Left lung (tissue), 10 donors: ENCODE data around the gene DNM3. TPM values are rescaled to one million over a fixed set of nuclear protein-coding genes. Genes with fewer than 3 reads are reported as not detected.

Experiments used
- ATAC-seq: fragments of 200-7000 bp; cut with Tn5 transposase; one replicate; pipeline ENCODE4 v1.9.1; 2020; ENCODE audit warnings: moderate library complexity
- DNase-seq, 4 donors: peaks; one replicate each; pipeline ENCODE4 v3.0.0-alpha.2; 2013 to 2020
- H3K27ac ChIP-seq, 2 donors: fragments of 200-600 bp; sonication (generic) in 1 of 2; one replicate each; pipeline versions ENCODE4 v1.5.0 to v1.8.0; 2020 to 2021
- H3K27me3 ChIP-seq, 2 donors: fragments of 200-600 bp; sonication (generic) in 1 of 2; one replicate each; pipeline versions ENCODE4 v1.5.0 to v1.8.0; 2020 to 2021
- H3K36me3 ChIP-seq, 2 donors: fragments of 200-600 bp; sonication (generic) in 1 of 2; one replicate each; pipeline versions ENCODE4 v1.5.0 to v1.8.0; 2020 to 2021
- H3K4me1 ChIP-seq, 2 donors: fragments of 200-600 bp; one replicate each; pipeline ENCODE4 v1.8.0; 2021
- H3K4me3 ChIP-seq, 2 donors: fragments of 200-600 bp; sonication (generic) in 1 of 2; one replicate each; pipeline versions ENCODE4 v1.5.0 to v1.8.0; 2020 to 2021; ENCODE audit warnings: mild to moderate bottlenecking in 1 of 2
- H3K9me3 ChIP-seq, 2 donors: fragments of 200-600 bp; sonication (generic) in 1 of 2; one replicate each; pipeline versions ENCODE4 v1.5.0 to v1.8.0; 2020 to 2021
- intact Hi-C, 2 donors: fragments of 100-400 bp; cut with DNase I; formaldehyde crosslinking; loops; one replicate each; pipeline versions ENCODE4 v1.11.2 to v1.14.2; 2022
- polyA plus RNA-seq, 6 donors: library from polyadenylated mRNA; unstranded; fragments of 120-200 nt; gene quantifications; one replicate each; pipeline ENCODE4 v1.2.1, GENCODE V29; 2013; ENCODE audit not compliant: insufficient read length in 6 of 6
- total RNA-seq, 2 donors: library from RNA; stranded (reverse); fragmentation: NEBNext Ultra II Directional; extraction: Animal tissue kit (Norgen Biotek cat#: 25700); gene quantifications; one replicate each; pipeline ENCODE4 v1.2.1, GENCODE V29; 2021
- TF ChIP-seq, protein P1 (sequence below), 2 donors: fragments of 200-600 bp; sonication (generic) in 1 of 2; IDR thresholded peaks; one replicate each; pipeline versions ENCODE4 v1.5.0 to v1.8.0; 2021; ENCODE audit warnings: antibody characterized with exemption in 2 of 2
- donor health status: DM: no; HTN: yes; CAD: no.
- donor health status: DM: no; HTN: no; CAD: no.

Gene DNM3
- total and polyA plus RNA-seq, 8 donors = 5.2 to 7.7 (median 6.3) TPM

- Histone ChIP-seq H3K36me3 (no peaks in the 10 kb centered on the region), H3K27ac (peak overlapping the region; percentile 62 to 91), H3K4me3 (peak overlapping the region; percentile 16 to 32), H3K27me3 (no peaks in the 10 kb centered on the region), H3K9me3 (no peaks in the 10 kb centered on the region), H3K4me1 (no peaks in the 10 kb centered on the region)
- peak; percentile 16 for ATAC-seq
- DNase-seq = peak in 1 of 4 donors; percentile 55
- intact Hi-C loops = no loop called here
- TF ChIP-seq, protein P1, sequence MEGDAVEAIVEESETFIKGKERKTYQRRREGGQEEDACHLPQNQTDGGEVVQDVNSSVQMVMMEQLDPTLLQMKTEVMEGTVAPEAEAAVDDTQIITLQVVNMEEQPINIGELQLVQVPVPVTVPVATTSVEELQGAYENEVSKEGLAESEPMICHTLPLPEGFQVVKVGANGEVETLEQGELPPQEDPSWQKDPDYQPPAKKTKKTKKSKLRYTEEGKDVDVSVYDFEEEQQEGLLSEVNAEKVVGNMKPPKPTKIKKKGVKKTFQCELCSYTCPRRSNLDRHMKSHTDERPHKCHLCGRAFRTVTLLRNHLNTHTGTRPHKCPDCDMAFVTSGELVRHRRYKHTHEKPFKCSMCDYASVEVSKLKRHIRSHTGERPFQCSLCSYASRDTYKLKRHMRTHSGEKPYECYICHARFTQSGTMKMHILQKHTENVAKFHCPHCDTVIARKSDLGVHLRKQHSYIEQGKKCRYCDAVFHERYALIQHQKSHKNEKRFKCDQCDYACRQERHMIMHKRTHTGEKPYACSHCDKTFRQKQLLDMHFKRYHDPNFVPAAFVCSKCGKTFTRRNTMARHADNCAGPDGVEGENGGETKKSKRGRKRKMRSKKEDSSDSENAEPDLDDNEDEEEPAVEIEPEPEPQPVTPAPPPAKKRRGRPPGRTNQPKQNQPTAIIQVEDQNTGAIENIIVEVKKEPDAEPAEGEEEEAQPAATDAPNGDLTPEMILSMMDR (IDR thresholded peaks at IDR 0.05) = no peak
Measured at GRCh38 chr1:172143384-172144055, 302.2 kb downstream of the DNM3 start.

GRCh38 chr1:172144445-172145061 lies 303.3 kb downstream of the DNM3 start:
- Histone ChIP-seq H3K9me3 (no peaks in the 10 kb centered on the region), H3K4me3 (peak overlapping the region; percentile 16 to 32), H3K4me1 (no peaks in the 10 kb centered on the region), H3K27ac (peak overlapping the region; percentile 62 to 91), H3K36me3 (no peaks in the 10 kb centered on the region), H3K27me3 (no peaks in the 10 kb centered on the region)
- ATAC-seq (peak; percentile 89), DNase-seq (peak; percentile 28 to 96 (median 81))
- TF ChIP-seq, protein P1 (IDR thresholded peaks at IDR 0.05) = no peak
- intact Hi-C loops = no loop called here

DNA sequence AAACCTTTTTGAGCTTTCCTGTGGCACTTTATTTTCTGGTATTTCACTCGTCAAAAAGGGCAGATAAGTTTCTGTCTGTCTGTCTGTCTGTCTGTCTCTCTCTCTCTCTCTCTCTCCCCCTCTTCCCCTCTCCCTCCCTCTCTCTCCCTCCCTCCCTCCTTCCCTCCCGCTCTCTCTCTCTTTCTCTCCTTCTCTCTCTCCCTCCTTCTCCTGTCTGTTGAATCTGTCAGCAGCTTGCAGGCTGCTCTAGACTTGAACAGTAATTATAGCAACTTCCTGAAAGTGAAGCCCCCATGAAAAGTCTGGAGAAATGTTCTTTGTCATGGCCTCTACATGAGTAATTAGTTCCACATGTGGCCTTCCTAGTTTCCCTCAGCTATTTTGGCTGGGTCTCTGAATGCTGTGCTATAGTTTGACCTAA lies 303.9 kb downstream of the DNM3 start:
- intact Hi-C loops = no loop called here
- peak overlapping the region; percentile 51 to 91 for H3K27ac ChIP-seq
- DNase-seq (peak in 2 of 4 donors; percentile 53 to 59), ATAC-seq (peak; percentile 8)
- no peak overlapping the region for H3K4me3 ChIP-seq
- no peaks in the 10 kb centered on the region for H3K27me3 ChIP-seq
- no peaks in the 10 kb centered on the region for H3K36me3 ChIP-seq
- TF ChIP-seq, protein P1 (IDR thresholded peaks at IDR 0.05) = no peak
- H3K4me1 ChIP-seq = no peaks in the 10 kb centered on the region
- no peaks in the 10 kb centered on the region for H3K9me3 ChIP-seq

GRCh38 chr1:172145656-172146055 lies 304.4 kb downstream of the DNM3 start:
- H3K4me3 ChIP-seq = no peak overlapping the region
- H3K36me3 ChIP-seq = no peaks in the 10 kb centered on the region
- no peak for ATAC-seq
- H3K27me3 ChIP-seq = no peaks in the 10 kb centered on the region
- no peaks in the 10 kb centered on the region for H3K9me3 ChIP-seq
- peak overlapping the region; percentile 25 to 91 for H3K27ac ChIP-seq
- intact Hi-C loops = no loop called here
- TF ChIP-seq, protein P1 (IDR thresholded peaks at IDR 0.05) = no peak
- no peaks in the 10 kb centered on the region for H3K4me1 ChIP-seq
- DNase-seq = no peak

GRCh38 chr1:172146141-172146850 lies 305.0 kb downstream of the DNM3 start:
- peak overlapping the region in 1 of 2 donors; percentile 91 for H3K27ac ChIP-seq
- no peaks in the 10 kb centered on the region for H3K9me3 ChIP-seq
- DNase-seq = no peak
- H3K27me3 ChIP-seq = no peaks in the 10 kb centered on the region
- TF ChIP-seq, protein P1 (IDR thresholded peaks at IDR 0.05) = no peak
- H3K36me3 ChIP-seq = no peaks in the 10 kb centered on the region
- ATAC-seq = no peak
- no peak overlapping the region for H3K4me3 ChIP-seq
- H3K4me1 ChIP-seq = no peaks in the 10 kb centered on the region
- intact Hi-C loops = no loop called here
